ENCODE measurements around the gene ASB7. TPM values are rescaled to one million over a fixed set of nuclear protein-coding genes. Genes with fewer than 3 reads are reported as not detected.

The ASB7 gene
- polyA plus RNA-seq, 1 donor from 2014 or later: 16.5 TPM

- no peaks in the 10 kb centered on the region for H3K9me2 ChIP-seq (ENCODE audit: insufficient read depth, low read length)
- H3K9ac ChIP-seq (ENCODE audit: low read length): no peak overlapping the region
- no peaks in the 10 kb centered on the region for H3F3A ChIP-seq (ENCODE audit: insufficient read depth, low read length, poor library complexity, severe bottlenecking)
- H2AFZ ChIP-seq (ENCODE audit: low read depth, low read length): no peak overlapping the region
- no peaks in the 10 kb centered on the region for H4K20me1 ChIP-seq (ENCODE audit: insufficient read depth)
- no peaks in the 10 kb centered on the region for H3K27me3 ChIP-seq (ENCODE audit: insufficient read depth, low read depth, low read length)
- no peak overlapping the region for H3K4me2 ChIP-seq (ENCODE audit: low read length)
- no peak overlapping the region for H3K4me3 ChIP-seq (ENCODE audit: low read length)
- no peaks in the 10 kb centered on the region for H3K79me2 ChIP-seq (replicated peaks; ENCODE audit: insufficient read depth, low read length)
- no peak overlapping the region for H3K27ac ChIP-seq (ENCODE audit: low read length)
- no peak for TF ChIP-seq REST (IDR thresholded peaks at IDR 0.05; ENCODE audit: borderline replicate concordance)
- TF ChIP-seq EP300 (conservative IDR thresholded peaks at IDR 0.05; ENCODE audit: poor library complexity, severe bottlenecking): no peak
- H3K9me3 ChIP-seq (ENCODE audit: low read length): no peaks in the 10 kb centered on the region
- no peaks in the 10 kb centered on the region for H3K36me3 ChIP-seq (ENCODE audit: insufficient read depth, low read length)
Observed at GRCh38 chr15:100691321-100691720, 88.9 kb downstream of the ASB7 start.

DNA sequence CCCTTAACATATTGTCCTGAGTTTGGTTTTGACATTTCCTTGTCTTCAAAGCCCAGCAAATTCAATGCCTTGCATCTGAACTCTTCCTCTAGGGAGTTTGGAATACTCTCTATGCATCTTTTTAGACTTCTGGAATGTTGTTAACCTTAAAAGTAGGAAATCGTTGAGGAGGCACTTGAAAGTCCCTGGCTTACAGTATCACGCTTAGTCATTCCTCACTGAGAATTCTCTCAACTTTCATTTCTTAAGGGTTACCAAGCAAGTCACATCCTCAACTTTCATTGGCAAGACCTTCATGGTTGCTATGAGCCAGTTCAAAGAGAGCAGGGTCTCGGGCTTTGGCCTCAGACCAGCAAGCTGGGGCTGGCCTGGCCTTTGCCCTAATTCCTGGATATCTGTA is 89.9 kb downstream of the ASB7 start:
- no peak overlapping the region for H3K27ac ChIP-seq (ENCODE audit: low read length)
- no peaks in the 10 kb centered on the region for H3K9me3 ChIP-seq (ENCODE audit: low read length)
- H3K27me3 ChIP-seq (ENCODE audit: insufficient read depth, low read depth, low read length): no peaks in the 10 kb centered on the region
- H3K9ac ChIP-seq (ENCODE audit: low read length): no peak overlapping the region
- H3K9me2 ChIP-seq (ENCODE audit: insufficient read depth, low read length): no peaks in the 10 kb centered on the region
- no peaks in the 10 kb centered on the region for H3K79me2 ChIP-seq (replicated peaks; ENCODE audit: insufficient read depth, low read length)
- H3K36me3 ChIP-seq (ENCODE audit: insufficient read depth, low read length): no peaks in the 10 kb centered on the region
- no peak overlapping the region for H2AFZ ChIP-seq (ENCODE audit: low read depth, low read length)
- no peak for TF ChIP-seq REST (IDR thresholded peaks at IDR 0.05; ENCODE audit: borderline replicate concordance)
- no peak for TF ChIP-seq SMC3 (conservative IDR thresholded peaks at IDR 0.05; ENCODE audit: poor library complexity)
- TF ChIP-seq EZH2 (IDR thresholded peaks at IDR 0.05; ENCODE audit: borderline replicate concordance, insufficient read depth, low read length, poor library complexity, severe bottlenecking): no peak
- no peak for TF ChIP-seq RAD21 (conservative IDR thresholded peaks at IDR 0.05)
- TF ChIP-seq POLR2AphosphoS5 (IDR thresholded peaks at IDR 0.05): no peak
- no peak for TF ChIP-seq CTCF (IDR thresholded peaks at IDR 0.05; ENCODE audit: poor library complexity, severe bottlenecking)
- TF ChIP-seq TAF1 (IDR thresholded peaks at IDR 0.05; ENCODE audit: low read depth): no peak
- no peak for TF ChIP-seq EP300 (conservative IDR thresholded peaks at IDR 0.05; ENCODE audit: poor library complexity, severe bottlenecking)
- TF ChIP-seq MXI1 (conservative IDR thresholded peaks at IDR 0.05; ENCODE audit: poor library complexity, severe bottlenecking): no peak
- H3K4me2 ChIP-seq (ENCODE audit: low read length): no peak overlapping the region
- H4K20me1 ChIP-seq (ENCODE audit: insufficient read depth): no peaks in the 10 kb centered on the region
- no peaks in the 10 kb centered on the region for H3F3A ChIP-seq (ENCODE audit: insufficient read depth, low read length, poor library complexity, severe bottlenecking)
- H3K4me3 ChIP-seq (ENCODE audit: low read length): no peak overlapping the region

Measured in neural cell (in vitro differentiated cells).